Type B pancreatic cell (in vitro differentiated cells): ENCODE data around the gene MSANTD2. TPM values are rescaled to one million over a fixed set of nuclear protein-coding genes. Genes with fewer than 3 reads are reported as not detected.

Experiments
- DNase-seq: peaks from one replicate; pipeline ENCODE4 v3.0.0; 2021; ENCODE audit warnings: mixed read lengths; ENCODE audit not compliant: unreplicated experiment; ENCODE audit errors: extremely low spot score
- H3K27ac Mint-ChIP-seq: 2 replicates; pipeline ENCODE4 v1.8.0; 2021; ENCODE audit warnings: mild to moderate bottlenecking, mixed read lengths
- H3K27me3 Mint-ChIP-seq: 2 replicates; pipeline ENCODE4 v1.8.0; 2021; ENCODE audit warnings: mixed read lengths
- H3K36me3 Mint-ChIP-seq: 2 replicates; pipeline ENCODE4 v1.8.0; 2021; ENCODE audit warnings: mixed read lengths
- H3K4me1 Mint-ChIP-seq: one replicate; pipeline ENCODE4 v1.8.0; 2021; ENCODE audit warnings: mixed read lengths; ENCODE audit not compliant: unreplicated experiment
- H3K4me3 Mint-ChIP-seq: 2 replicates; pipeline ENCODE4 v1.8.0; 2021; ENCODE audit warnings: mild to moderate bottlenecking, mixed read lengths
- H3K9me3 Mint-ChIP-seq: 2 replicates; pipeline ENCODE4 v1.8.0; 2021; ENCODE audit warnings: mixed read lengths
- total RNA-seq: library from RNA; stranded (reverse); gene quantifications from 2 replicates; pipeline ENCODE4 v1.2.1, GENCODE V29; 2021; ENCODE audit warnings: low replicate concordance
- TF ChIP-seq, protein P1 (sequence below): fragments of 200-600 bp; sonication (generic); conservative IDR thresholded peaks from 2 replicates; pipeline ENCODE4 v1.5.0; 2021; ENCODE audit warnings: antibody characterized with exemption, mild to moderate bottlenecking

Gene MSANTD2
- total RNA-seq, 1 donor from 2014 or later, result 27.4 TPM

DNA sequence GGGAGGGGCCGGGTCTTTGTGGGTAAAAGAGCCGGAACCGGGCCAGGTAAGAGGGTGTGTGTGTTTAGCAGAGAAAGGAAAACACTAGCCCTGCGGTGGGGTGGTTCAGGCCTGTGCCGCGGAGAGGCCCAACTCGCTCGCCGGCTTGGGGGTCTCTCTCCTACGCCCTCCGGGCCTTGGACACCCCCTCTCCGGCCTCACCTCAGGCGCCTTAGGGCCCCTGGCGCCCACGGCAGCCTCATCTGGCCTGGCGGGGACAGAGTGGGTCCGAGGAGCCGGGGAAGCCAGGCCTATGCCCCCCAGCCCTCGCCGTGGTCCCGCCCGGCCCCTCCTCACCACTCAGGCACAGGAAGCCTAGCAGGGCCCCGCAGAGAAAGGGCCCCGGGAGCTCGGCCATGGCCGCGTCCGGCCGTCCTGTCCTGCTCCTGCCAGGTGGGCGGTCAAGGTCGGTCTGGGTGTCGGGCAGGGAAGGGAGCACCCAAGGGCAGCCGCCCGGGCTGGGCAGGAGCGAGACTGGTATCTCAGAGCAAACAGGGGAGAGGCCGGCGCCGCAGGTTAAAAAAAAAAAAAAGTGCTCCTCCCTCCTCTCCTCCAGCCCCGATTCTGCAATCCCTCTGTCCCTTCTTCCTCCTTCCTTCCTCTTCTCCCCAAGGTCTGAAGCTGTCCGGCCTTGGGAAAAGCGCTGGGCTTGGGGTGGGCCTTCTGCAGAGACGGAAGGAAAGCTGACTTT is 48.3 kb downstream of the MSANTD2 start, which contains the start of gene VSIG2:
TSS of gene VSIG2 (minus strand) at position 515 of the 730 bp plus-strand sequence. CDS start at position 397, 118 bp downstream.
- TF ChIP-seq, protein P1, sequence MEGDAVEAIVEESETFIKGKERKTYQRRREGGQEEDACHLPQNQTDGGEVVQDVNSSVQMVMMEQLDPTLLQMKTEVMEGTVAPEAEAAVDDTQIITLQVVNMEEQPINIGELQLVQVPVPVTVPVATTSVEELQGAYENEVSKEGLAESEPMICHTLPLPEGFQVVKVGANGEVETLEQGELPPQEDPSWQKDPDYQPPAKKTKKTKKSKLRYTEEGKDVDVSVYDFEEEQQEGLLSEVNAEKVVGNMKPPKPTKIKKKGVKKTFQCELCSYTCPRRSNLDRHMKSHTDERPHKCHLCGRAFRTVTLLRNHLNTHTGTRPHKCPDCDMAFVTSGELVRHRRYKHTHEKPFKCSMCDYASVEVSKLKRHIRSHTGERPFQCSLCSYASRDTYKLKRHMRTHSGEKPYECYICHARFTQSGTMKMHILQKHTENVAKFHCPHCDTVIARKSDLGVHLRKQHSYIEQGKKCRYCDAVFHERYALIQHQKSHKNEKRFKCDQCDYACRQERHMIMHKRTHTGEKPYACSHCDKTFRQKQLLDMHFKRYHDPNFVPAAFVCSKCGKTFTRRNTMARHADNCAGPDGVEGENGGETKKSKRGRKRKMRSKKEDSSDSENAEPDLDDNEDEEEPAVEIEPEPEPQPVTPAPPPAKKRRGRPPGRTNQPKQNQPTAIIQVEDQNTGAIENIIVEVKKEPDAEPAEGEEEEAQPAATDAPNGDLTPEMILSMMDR, result no peak

DNA sequence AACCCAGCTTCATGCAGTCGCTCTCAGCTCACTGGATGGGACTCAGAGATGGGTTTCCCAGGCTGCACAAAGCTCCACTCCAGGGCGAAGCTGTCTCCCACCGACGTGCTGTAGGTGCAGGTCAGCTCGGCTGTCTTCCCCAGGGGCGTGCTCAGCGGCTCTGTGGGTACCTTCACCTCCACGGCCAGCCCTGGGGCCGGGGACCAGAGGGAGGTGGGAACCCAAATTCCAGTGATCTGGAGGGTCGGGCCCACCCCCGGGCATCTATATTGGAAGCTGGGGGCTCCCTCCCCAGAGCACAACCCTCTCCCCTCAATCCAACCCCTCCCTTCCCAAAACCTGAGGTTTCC is 48.8 kb downstream of the MSANTD2 start:
- H3K36me3 Mint-ChIP-seq, result no peaks in the 10 kb centered on the region
- H3K4me1 Mint-ChIP-seq, result peaks cover 9% of the 10 kb centered on the region
- no peak overlapping the region for H3K27ac Mint-ChIP-seq
- TF ChIP-seq, protein P1, result no peak
- no peak overlapping the region for H3K4me3 Mint-ChIP-seq
- H3K27me3 Mint-ChIP-seq, result peaks cover 78% of the 10 kb centered on the region
- no peaks in the 10 kb centered on the region for H3K9me3 Mint-ChIP-seq
- no peak for DNase-seq

More for the DNA sequence above, 48.3 kb downstream of the MSANTD2 start, which contains the start of gene VSIG2:
- peak within 1 kb of the TSS; percentile 32 for H3K27ac Mint-ChIP-seq
- DNase-seq, result no peak
- H3K4me1 Mint-ChIP-seq, result peaks cover 4% of the 10 kb centered on the region
- no peak within 1 kb of the TSS for H3K4me3 Mint-ChIP-seq
- H3K36me3 Mint-ChIP-seq, result no peaks in the 10 kb centered on the region
- no peaks in the 10 kb centered on the region for H3K9me3 Mint-ChIP-seq
- peaks cover 78% of the 10 kb centered on the region for H3K27me3 Mint-ChIP-seq

DNA sequence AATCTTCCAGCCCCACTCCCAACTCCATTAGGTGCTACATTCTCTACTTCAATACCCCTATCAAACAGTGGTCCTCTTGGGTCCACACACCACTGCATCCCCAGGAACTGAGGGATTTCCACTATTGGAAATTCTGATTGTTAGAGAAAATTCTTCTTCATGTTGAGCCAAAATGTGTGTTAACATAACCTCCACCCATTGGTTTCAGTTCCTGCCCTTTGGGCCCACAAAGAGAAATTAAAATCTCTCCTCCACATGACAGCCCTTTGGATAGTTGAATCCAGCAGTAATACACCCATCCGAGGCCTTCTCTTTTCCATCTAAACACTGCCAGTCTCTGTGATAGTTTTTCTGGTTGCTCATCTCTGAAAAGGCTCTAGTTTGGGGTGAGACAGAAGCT is 50.3 kb downstream of the MSANTD2 start:
- Mint-ChIP-seq H3K27me3 (peaks cover 82% of the 10 kb centered on the region), H3K9me3 (no peaks in the 10 kb centered on the region), H3K4me1 (peaks cover 15% of the 10 kb centered on the region), H3K4me3 (no peak overlapping the region), H3K27ac (peak overlapping the region; percentile 30), H3K36me3 (no peaks in the 10 kb centered on the region)
- no peak for DNase-seq
- TF ChIP-seq, protein P1, result no peak

DNA sequence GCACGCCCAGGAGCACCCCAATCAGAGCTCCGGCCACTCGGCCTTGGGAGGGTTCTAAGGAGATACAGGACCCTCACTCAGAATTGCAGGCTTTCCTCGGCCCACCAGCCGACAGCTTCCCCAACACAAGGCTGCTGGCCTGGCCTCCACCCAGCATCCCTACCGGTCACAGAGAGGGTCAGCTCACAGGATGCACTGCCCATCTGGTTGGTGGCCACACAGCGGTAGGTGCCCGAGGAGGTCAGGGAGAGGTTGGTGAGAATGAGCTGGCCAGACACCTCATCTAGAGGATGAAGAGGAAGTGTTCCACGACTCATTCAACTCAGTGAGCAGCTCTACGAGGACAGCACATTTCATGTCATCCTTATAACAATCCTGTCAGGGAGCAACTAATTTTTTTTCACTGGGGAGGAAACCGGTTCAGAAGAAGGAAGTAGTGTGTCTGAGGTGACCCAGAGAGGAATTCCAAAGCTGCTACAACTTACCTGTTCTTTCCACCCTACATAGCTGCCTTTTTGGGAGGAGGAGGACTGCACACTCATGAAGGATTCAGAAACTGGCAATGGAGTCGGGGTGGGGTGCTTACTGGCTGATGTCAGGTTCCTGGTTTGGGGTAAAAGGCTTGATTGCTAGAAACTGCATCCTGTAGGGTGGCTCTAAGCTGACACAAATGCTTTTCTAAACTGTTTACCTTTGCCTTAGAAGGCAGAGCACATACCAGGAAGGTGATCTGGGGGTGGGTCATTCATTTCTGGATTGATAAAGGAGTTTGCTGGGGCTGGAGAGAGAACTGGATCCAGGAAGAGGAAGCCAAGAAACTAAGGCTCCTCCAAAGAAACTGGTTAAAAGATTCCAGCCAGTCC is 51.5 kb downstream of the MSANTD2 start:
- Mint-ChIP-seq H3K36me3 (peaks cover 4% of the 10 kb centered on the region), H3K27me3 (peaks cover 82% of the 10 kb centered on the region), H3K27ac (peak overlapping the region; percentile 93), H3K9me3 (no peaks in the 10 kb centered on the region), H3K4me1 (peaks cover 10% of the 10 kb centered on the region), H3K4me3 (peak overlapping the region; percentile 51)
- no peak for DNase-seq
- TF ChIP-seq, protein P1, result no peak

DNA sequence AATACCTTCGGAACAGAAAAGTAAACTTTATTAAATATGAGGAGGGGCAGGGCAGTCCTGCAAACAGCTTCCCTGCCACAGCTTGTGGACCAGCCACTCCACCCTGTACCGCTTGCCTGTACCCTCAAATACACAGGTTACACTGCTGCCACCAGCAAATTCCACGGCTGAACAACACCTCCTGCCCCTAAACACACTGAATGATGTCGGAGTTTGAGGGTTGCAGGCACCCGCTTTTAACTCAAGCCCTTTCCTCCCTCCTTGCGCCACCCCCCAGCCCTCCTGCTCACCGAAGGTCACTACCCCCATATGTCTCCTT is 52.1 kb downstream of the MSANTD2 start:
- peaks cover 8% of the 10 kb centered on the region for H3K36me3 Mint-ChIP-seq
- peaks cover 10% of the 10 kb centered on the region for H3K4me1 Mint-ChIP-seq
- H3K27me3 Mint-ChIP-seq, result peaks cover 85% of the 10 kb centered on the region
- TF ChIP-seq, protein P1, result no peak
- no peaks in the 10 kb centered on the region for H3K9me3 Mint-ChIP-seq
- no peak for DNase-seq
- peak overlapping the region; percentile 93 for H3K27ac Mint-ChIP-seq
- H3K4me3 Mint-ChIP-seq, result peak overlapping the region; percentile 59
